Nephron (organoid): ENCODE data around the gene RFXANK.

Source experiments
- H3K27ac Mint-ChIP-seq, 3 experiments: 2 replicates each; pipeline ENCODE4 v1.8.0; 2020; ENCODE audit warnings: mixed read lengths in 3 of 3, mild to moderate bottlenecking in 2 of 3, moderate library complexity in 1 of 3
- H3K27me3 Mint-ChIP-seq: 2 replicates; pipeline ENCODE4 v1.8.0; 2021; ENCODE audit warnings: low read depth, mild to moderate bottlenecking, moderate library complexity, mixed read lengths
- H3K36me3 Mint-ChIP-seq: 2 replicates; pipeline ENCODE4 v1.8.0; 2020; ENCODE audit warnings: low read depth, mixed read lengths
- H3K4me1 Mint-ChIP-seq: 2 replicates; pipeline ENCODE4 v1.8.0; 2020; ENCODE audit warnings: mixed read lengths
- H3K4me3 Mint-ChIP-seq, 3 experiments: 2 replicates each; pipeline ENCODE4 v1.8.0; 2020; ENCODE audit warnings: mild to moderate bottlenecking in 3 of 3, mixed read lengths in 3 of 3, moderate library complexity in 2 of 3
- H3K9me3 Mint-ChIP-seq: 2 replicates; pipeline ENCODE4 v1.8.0; 2020; ENCODE audit warnings: mixed read lengths
- CTCF ChIP-seq, 3 experiments: fragments of 200-600 bp; sonication (generic); IDR thresholded peaks; one replicate each; pipeline ENCODE4 v1.5.0; 2021; ENCODE audit warnings: antibody characterized with exemption in 3 of 3; ENCODE audit not compliant: unreplicated experiment in 3 of 3

Gene RFXANK

GRCh38 chr19:19203012-19203856 lies 11.2 kb downstream of the RFXANK start, which contains the start of gene NR2C2AP:
Gene NR2C2AP, minus strand, starts transcription at chr19:19203414. Its CDS starts 354 bp downstream, at chr19:19203060.
- Mint-ChIP-seq H3K4me3 (peak within 1 kb of the TSS; percentile 90 to 93 (median 91)), H3K36me3 (peaks cover 14% of the 10 kb centered on the region), H3K9me3 (no peaks in the 10 kb centered on the region), H3K4me1 (peaks cover 13% of the 10 kb centered on the region), H3K27me3 (peaks cover 26% of the 10 kb centered on the region), H3K27ac (peak within 1 kb of the TSS; percentile 58 to 85 (median 75))
- TF ChIP-seq CTCF (IDR thresholded peaks at IDR 0.05; ENCODE audit: unreplicated experiment in 3 of 3) = no peak

GRCh38 chr19:19204181-19204580 lies 12.1 kb downstream of the RFXANK start:
- peaks cover 13% of the 10 kb centered on the region for H3K4me1 Mint-ChIP-seq
- no peak for TF ChIP-seq CTCF (IDR thresholded peaks at IDR 0.05; ENCODE audit: unreplicated experiment in 3 of 3)
- H3K27ac Mint-ChIP-seq = peak overlapping the region in 1 of 3 experiments; percentile 44
- H3K27me3 Mint-ChIP-seq = peaks cover 35% of the 10 kb centered on the region
- peaks cover 8% of the 10 kb centered on the region for H3K36me3 Mint-ChIP-seq
- no peaks in the 10 kb centered on the region for H3K9me3 Mint-ChIP-seq
- H3K4me3 Mint-ChIP-seq = peak overlapping the region; percentile 75 to 90 (median 81)

GRCh38 chr19:19205416-19206410 lies 13.7 kb downstream of the RFXANK start:
- H3K36me3 Mint-ChIP-seq = no peaks in the 10 kb centered on the region
- H3K4me3 Mint-ChIP-seq = peak overlapping the region in 2 of 3 experiments; percentile 53 to 64
- no peak for TF ChIP-seq CTCF (IDR thresholded peaks at IDR 0.05; ENCODE audit: unreplicated experiment in 3 of 3)
- H3K27me3 Mint-ChIP-seq = peaks cover 50% of the 10 kb centered on the region
- peaks cover 13% of the 10 kb centered on the region for H3K4me1 Mint-ChIP-seq
- H3K9me3 Mint-ChIP-seq = no peaks in the 10 kb centered on the region
- H3K27ac Mint-ChIP-seq = no peak overlapping the region

GRCh38 chr19:19206938-19207337 lies 14.9 kb downstream of the RFXANK start:
- no peak for TF ChIP-seq CTCF (IDR thresholded peaks at IDR 0.05; ENCODE audit: unreplicated experiment in 3 of 3)
- no peak overlapping the region for H3K27ac Mint-ChIP-seq
- no peaks in the 10 kb centered on the region for H3K9me3 Mint-ChIP-seq
- peaks cover 62% of the 10 kb centered on the region for H3K27me3 Mint-ChIP-seq
- H3K4me3 Mint-ChIP-seq = peak overlapping the region in 1 of 3 experiments; percentile 38
- H3K36me3 Mint-ChIP-seq = no peaks in the 10 kb centered on the region
- peaks cover 13% of the 10 kb centered on the region for H3K4me1 Mint-ChIP-seq

- Mint-ChIP-seq H3K4me3 (peak overlapping the region in 1 of 3 experiments; percentile 38), H3K4me1 (peaks cover 5% of the 10 kb centered on the region), H3K27me3 (peaks cover 72% of the 10 kb centered on the region), H3K36me3 (no peaks in the 10 kb centered on the region), H3K27ac (no peak overlapping the region), H3K9me3 (no peaks in the 10 kb centered on the region)
- no peak for TF ChIP-seq CTCF (IDR thresholded peaks at IDR 0.05; ENCODE audit: unreplicated experiment in 3 of 3)
Measured at GRCh38 chr19:19207637-19208572, 15.8 kb downstream of the RFXANK start.
